HCT116 (cell line): ENCODE data around the gene SDF2L1. TPM values are rescaled to one million over a fixed set of nuclear protein-coding genes. Genes with fewer than 3 reads are reported as not detected.

Experiments
- ATAC-seq: fragments of 200-7000 bp; cut with Tn5 transposase; 2 replicates; pipeline ENCODE4 v1.9.1; 2020; ENCODE audit warnings: mild to moderate bottlenecking, moderate library complexity
- BruUV-seq: library from RNA; stranded (reverse); fragments of 400-500 nt; replicated peaks from 2 replicates; lab custom pipeline; 2021; lab: Mats Ljungman, UMichigan
- CTCF ChIA-PET: fragments of 300-600 bp; sonication (Branson Sonifier 250); formaldehyde crosslinking; loops from one replicate; lab custom pipeline; 2021; ENCODE audit warnings: antibody characterized with exemption; lab: Charles Lee
- POLR2A ChIA-PET: fragments of 300-600, 350-600 bp; sonication (Branson Sonifier 250); formaldehyde crosslinking; loops from one replicate; lab custom pipeline; 2021; ENCODE audit warnings: antibody characterized with exemption; lab: Charles Lee
- RAD21 ChIA-PET, 2 experiments: fragments of 300-600 bp; sonication (Branson Sonifier 250); formaldehyde crosslinking; loops; one replicate each; lab custom pipeline; 2023; ENCODE audit warnings: low total read pairs in 2 of 2; ENCODE audit not compliant: uncharacterized antibody in 2 of 2, unreplicated experiment in 2 of 2, low non-redundant PET in 1 of 2; lab: Charles Lee
- DNase-seq: peaks from one replicate; pipeline ENCODE4 v3.0.0-alpha.2; 2010; ENCODE audit warnings: low read depth, low spot score
- H2AFZ ChIP-seq: fragments of 200-600 bp; shearing (Covaris generic), sonication (generic); 2 replicates; pipeline ENCODE4 v1.6.1; 2017; ENCODE audit warnings: low read depth, mixed run types, mixed read lengths, antibody characterized with exemption, low read length; ENCODE audit not compliant: poor library complexity, severe bottlenecking
- H3K27ac ChIP-seq: 2 replicates; pipeline ENCODE4 v1.5.1; 2012; ENCODE audit warnings: low read depth, low read length
- H3K27me3 ChIP-seq: fragments of 200-600 bp; sonication (generic); 2 replicates; pipeline ENCODE4 v1.6.1; 2016; ENCODE audit warnings: mixed run types, low read length, mixed read lengths; ENCODE audit not compliant: insufficient read depth
- H3K36me3 ChIP-seq, 2 experiments: fragments of 200-500 bp in 1 of 2; fragments of 200-600 bp in 1 of 2; sonication (Bioruptor generic) in 1 of 2; sonication (generic) in 1 of 2; 2 replicates each; pipeline versions ENCODE4 v1.5.1 to v1.6.1; 2014 to 2016; ENCODE audit warnings: low read length in 2 of 2, inconsistent platforms in 1 of 2, mixed read lengths in 1 of 2, mixed run types in 1 of 2; ENCODE audit not compliant: insufficient read depth in 2 of 2, control insufficient read depth in 1 of 2
- H3K4me1 ChIP-seq, 2 experiments: fragments of 200-600 bp in 1 of 2; sonication (generic) in 1 of 2; 2 replicates each; pipeline versions ENCODE4 v1.5.1 to v1.6.1; 2012 to 2017; ENCODE audit warnings: low read length in 2 of 2, inconsistent platforms in 1 of 2, mild to moderate bottlenecking in 1 of 2, mixed read lengths in 1 of 2, mixed run types in 1 of 2, moderate library complexity in 1 of 2; ENCODE audit not compliant: insufficient read depth in 2 of 2, control insufficient read depth in 1 of 2
- H3K4me2 ChIP-seq: fragments of 200-600 bp; sonication (generic); 2 replicates; pipeline ENCODE4 v1.6.1; 2017; ENCODE audit warnings: mixed run types, low read length, mixed read lengths
- H3K4me3 ChIP-seq, 2 experiments: fragments of 200-600 bp in 1 of 2; sonication (generic) in 1 of 2; replicated peaks in 1 of 2; 2 replicates each; pipeline ENCODE4 v1.5.1; 2011 to 2016; ENCODE audit warnings: low read length in 2 of 2, control low read depth in 1 of 2, low read depth in 1 of 2, mild to moderate bottlenecking in 1 of 2, mixed read lengths in 1 of 2, mixed run types in 1 of 2
- H3K79me2 ChIP-seq: fragments of 200-600 bp; sonication (generic); 2 replicates; pipeline ENCODE4 v1.6.1; 2017; ENCODE audit warnings: mild to moderate bottlenecking, mixed run types, low read length, moderate library complexity, mixed read lengths; ENCODE audit not compliant: insufficient read depth
- H3K9ac ChIP-seq: fragments of 200-600 bp; sonication (generic); 2 replicates; pipeline ENCODE4 v1.6.1; 2016; ENCODE audit warnings: low read length, mixed read lengths
- H3K9me2 ChIP-seq: fragments of 200-600 bp; sonication (generic), shearing (Covaris generic); 2 replicates; pipeline ENCODE4 v1.6.1; 2017; ENCODE audit warnings: mixed run types, mild to moderate bottlenecking, moderate library complexity; ENCODE audit not compliant: insufficient read depth
- H3K9me3 ChIP-seq, 2 experiments: fragments of 200-500 bp in 1 of 2; fragments of 200-600 bp in 1 of 2; sonication (Bioruptor generic) in 1 of 2; sonication (generic) in 1 of 2; 2 replicates each; pipeline ENCODE4 v1.6.1; 2014 to 2017; ENCODE audit warnings: low read length in 2 of 2, mixed read lengths in 2 of 2, inconsistent platforms in 1 of 2, low read depth in 1 of 2, mild to moderate bottlenecking in 1 of 2, mixed run types in 1 of 2, moderate library complexity in 1 of 2; ENCODE audit not compliant: control insufficient read depth in 1 of 2, insufficient read depth in 1 of 2
- H4K20me1 ChIP-seq: fragments of 200-600 bp; sonication (generic), shearing (Covaris generic); 2 replicates; pipeline ENCODE4 v1.6.1; 2017; ENCODE audit warnings: mixed run types, mild to moderate bottlenecking, moderate library complexity; ENCODE audit not compliant: insufficient read depth
- ATF3 ChIP-seq: IDR thresholded peaks from 2 replicates; pipeline ENCODE4 v1.6.1; 2012
- EGR1 ChIP-seq: IDR thresholded peaks from 2 replicates; pipeline ENCODE4 v1.6.1; 2012; ENCODE audit warnings: low read depth
- EZH2phosphoT487 ChIP-seq: fragments of 200-600 bp; IDR thresholded peaks from 2 replicates; pipeline ENCODE4 v1.6.1; 2018; ENCODE audit warnings: antibody characterized with exemption, borderline replicate concordance
- FOSL1 ChIP-seq: IDR thresholded peaks from 2 replicates; pipeline ENCODE4 v1.6.1; 2012; ENCODE audit warnings: low read depth
- REST ChIP-seq: IDR thresholded peaks from 2 replicates; pipeline ENCODE4 v1.6.1; 2012; ENCODE audit warnings: low read depth
- SP1 ChIP-seq: IDR thresholded peaks from 2 replicates; pipeline ENCODE4 v1.6.1; 2012; ENCODE audit warnings: low read depth
- intact Hi-C: fragments of 100-400 bp; cut with micrococcal nuclease; formaldehyde crosslinking; loops from 2 replicates; pipeline ENCODE4 v1.10.0; 2022
- total RNA-seq: library from RNA; stranded (reverse); gene quantifications from one replicate; pipeline ENCODE4 v1.2.1, GENCODE V29; 2021; ENCODE audit not compliant: unreplicated experiment

SDF2L1 gene
- total RNA-seq, 1 experiment from 2014 or later = 86.2 TPM

GRCh38 chr22:21665047-21665851 lies 23.1 kb downstream of the SDF2L1 start (continued):
- TF ChIP-seq REST = no peak
- no peak for TF ChIP-seq SP1
- TF ChIP-seq, all 23 proteins: peak for 0

- no peak for TF ChIP-seq ATF3
- TF ChIP-seq EZH2phosphoT487 = no peak
- TF ChIP-seq FOSL1 = no peak
- no peak for TF ChIP-seq EGR1
- H3K4me3 ChIP-seq = peak overlapping the region; percentile 94 to 99
- no peaks in the 10 kb centered on the region for H3K9me2 ChIP-seq
- intact Hi-C loops = no loop called here
- DNase-seq = no peak
- POLR2A ChIA-PET = interaction anchor here (1.0 kb wide), 1 partner anchor 8 kb away, joined by 3 read pairs; no protein-coding TSS in a partner anchor
- H3K9me3 ChIP-seq = no peaks in the 10 kb centered on the region
- H2AFZ ChIP-seq = no peak overlapping the region
- H3K36me3 ChIP-seq = peaks cover 9 to 17% of the 10 kb centered on the region in 2 experiments; a peak in 3 of 4 replicates
- CTCF ChIA-PET = no interaction called here
- peak overlapping the region; percentile 88 for H3K9ac ChIP-seq
- peaks cover 9 to 17% of the 10 kb centered on the region in 2 experiments; a peak in 3 of 4 replicates for H3K4me1 ChIP-seq
- no peaks in the 10 kb centered on the region for H3K27me3 ChIP-seq
- H3K79me2 ChIP-seq = peaks cover 39% of the 10 kb centered on the region
- RAD21 ChIA-PET = no interaction called here
- H4K20me1 ChIP-seq = no peaks in the 10 kb centered on the region
- BruUV-seq = no TSS peak
- ATAC-seq = no peak
- peak overlapping the region; percentile 81; the same call in 1 of the 2 replicates for H3K27ac ChIP-seq
- H3K4me2 ChIP-seq = peak overlapping the region; percentile 72
These were observed 24.7 kb downstream of the SDF2L1 start for GRCh38 chr22:21666786-21667185.
